ENCODE data around the gene ZC3H8.
"Not testable (repeated sequence)": the region's sequence is repeated elsewhere in the genome, so short reads cannot be mapped to it uniquely, and the experiment has no call there.

The ZC3H8 gene

DNA sequence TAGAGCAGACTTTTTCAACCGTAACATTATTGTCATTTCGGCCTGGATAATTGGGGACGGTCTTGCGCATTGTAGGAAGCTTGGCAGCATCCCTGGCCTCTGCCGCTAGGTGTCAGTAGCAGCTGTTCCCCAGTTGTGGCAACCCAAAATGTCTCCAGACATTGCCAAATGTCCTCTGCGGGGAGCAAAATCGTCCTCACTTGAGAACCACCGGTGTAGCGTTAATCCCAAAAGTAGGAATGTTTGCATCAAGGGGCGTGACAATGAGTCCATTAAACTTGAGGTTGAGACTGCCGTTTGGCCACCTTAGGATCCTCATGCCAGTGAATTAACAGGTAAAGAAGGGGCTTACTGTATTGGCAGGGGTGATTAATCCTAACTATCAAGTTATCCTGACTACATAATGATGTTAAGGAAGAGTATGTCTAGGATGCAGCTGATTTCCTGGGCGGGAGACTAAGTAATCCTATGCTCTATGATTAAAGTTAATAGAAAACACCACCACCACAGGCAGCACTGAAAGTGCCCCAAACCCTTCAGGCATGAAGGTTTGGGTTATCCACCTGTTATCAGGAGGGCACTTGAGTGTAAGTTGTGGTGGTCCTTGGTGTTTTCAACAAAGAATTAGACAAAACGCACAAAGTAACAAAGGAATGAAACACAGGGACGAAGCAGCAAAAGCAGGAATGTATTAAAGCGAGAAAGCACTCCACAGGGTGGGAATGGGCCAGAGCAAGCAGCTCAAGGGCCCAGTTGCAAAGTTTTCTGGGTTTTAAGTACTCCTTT, 4.9 kb upstream of the ZC3H8 start:
- FAIRE-seq: no peak

- FAIRE-seq: no peak
Measured at GRCh38 chr2:112257575-112257974, 2.7 kb upstream of the ZC3H8 start.

GRCh38 chr2:112256654-112257053, 1.8 kb upstream of the ZC3H8 start:
- FAIRE-seq: no peak

GRCh38 chr2:112255875-112256274, 1.0 kb upstream of the ZC3H8 start:
- no peak for FAIRE-seq

GRCh38 chr2:112253261-112253815, 1.5 kb downstream of the ZC3H8 start:
- no peak for FAIRE-seq

GRCh38 chr2:112251271-112251670, 3.6 kb downstream of the ZC3H8 start:
- FAIRE-seq: no peak

DNA sequence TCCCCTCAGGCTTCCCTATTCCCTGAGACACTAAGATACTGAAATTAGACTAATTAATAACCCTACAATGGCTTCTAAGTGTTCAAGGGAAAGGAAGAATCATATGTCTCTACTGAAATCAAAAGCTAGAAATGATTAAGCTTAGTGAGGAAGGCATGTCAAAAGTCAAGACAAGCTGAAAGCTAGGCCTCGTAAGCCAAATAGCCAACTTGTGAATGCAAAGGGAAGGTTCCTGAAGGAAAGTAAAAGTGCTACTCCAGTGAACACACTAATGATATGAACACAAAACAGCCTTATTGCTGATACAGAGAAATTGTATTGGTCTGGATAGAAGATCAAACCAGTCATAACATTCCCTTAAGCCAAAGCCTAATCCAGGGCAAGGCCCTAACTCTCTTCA, 10.0 kb downstream of the ZC3H8 start:
- FAIRE-seq: no peak

DNA sequence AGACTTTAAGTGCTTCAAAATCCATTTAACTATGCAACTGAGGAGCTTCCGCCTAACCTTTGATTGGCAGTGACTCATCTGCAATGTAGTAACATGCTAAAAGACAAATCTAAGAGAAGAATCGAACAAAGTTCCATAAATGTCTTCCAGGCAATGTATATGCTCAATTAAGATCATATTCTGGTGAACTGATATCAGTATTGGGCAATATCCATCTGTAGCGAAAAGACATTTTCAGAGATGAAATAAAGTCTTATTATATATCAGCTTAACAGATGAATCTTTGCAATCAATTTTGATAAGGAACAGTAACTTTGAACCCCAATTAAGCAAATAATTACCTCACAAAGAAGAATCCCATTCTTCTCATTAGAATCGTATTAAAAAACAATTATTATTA, 11.6 kb downstream of the ZC3H8 start:
- no peak for FAIRE-seq

- no peak for FAIRE-seq
Measured at GRCh38 chr2:112242384-112242783, 12.5 kb downstream of the ZC3H8 start.

DNA sequence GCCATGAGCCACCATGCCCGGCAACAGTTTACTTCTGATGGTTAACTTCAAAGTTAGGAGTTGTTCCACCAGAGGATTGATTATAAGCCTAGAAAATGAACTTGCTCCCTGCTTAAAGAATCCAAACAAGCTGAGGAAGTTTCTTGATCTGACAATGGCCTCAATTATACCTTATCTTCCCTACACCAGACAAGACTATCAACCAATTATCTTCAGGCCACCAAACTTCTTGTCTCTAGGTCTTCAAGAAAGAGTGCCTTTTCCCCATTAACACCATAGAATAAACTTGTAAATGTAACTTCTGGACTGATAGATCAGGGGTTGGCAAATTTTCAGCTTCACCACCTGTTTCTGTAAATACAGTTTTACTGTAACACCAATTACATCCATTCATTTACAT, 15.0 kb downstream of the ZC3H8 start:
- FAIRE-seq: no peak

GRCh38 chr2:112230371-112230770, 24.5 kb downstream of the ZC3H8 start:
- no peak for FAIRE-seq

DNA sequence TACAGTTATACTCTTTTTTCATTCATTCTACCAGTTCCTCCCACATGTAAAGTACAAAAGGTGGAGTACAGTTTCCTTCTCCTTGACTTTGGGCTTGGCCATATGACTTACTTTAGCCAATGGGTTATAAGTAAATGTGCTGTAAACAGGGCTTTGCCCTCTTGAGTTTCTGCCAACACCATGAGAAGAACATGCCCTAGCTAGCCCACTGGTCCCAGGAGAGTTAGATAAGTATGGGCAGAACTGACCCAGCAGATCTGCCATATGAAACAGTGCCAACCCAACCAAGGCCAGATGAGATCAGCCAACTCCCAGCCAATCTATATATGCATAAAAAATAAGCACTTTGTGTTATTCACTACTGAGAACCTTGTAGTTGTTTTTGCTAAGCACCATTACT, 25.5 kb downstream of the ZC3H8 start:
- FAIRE-seq: no peak

DNA sequence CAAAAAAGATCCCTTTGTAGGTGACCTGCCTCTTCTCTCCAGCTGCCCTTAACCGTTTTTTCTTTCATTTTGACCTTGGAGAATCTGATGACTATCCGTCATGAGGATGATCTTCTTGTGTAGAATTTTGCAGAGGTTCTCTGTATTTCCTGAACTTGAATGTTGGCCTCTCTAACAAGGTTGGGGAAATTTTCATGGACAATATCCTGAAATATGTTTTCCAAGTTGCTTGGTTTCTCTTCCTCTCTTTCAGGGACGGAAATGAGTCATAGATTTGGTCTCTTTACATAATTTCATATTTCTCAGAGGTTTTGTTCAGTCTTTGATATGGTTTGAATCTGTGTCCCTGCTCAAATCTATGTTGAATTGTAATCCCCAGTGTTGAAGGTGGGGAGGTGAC, 34.0 kb downstream of the ZC3H8 start:
- FAIRE-seq: no peak

GRCh38 chr2:112220186-112220585, 34.7 kb downstream of the ZC3H8 start:
- FAIRE-seq: no peak

DNA sequence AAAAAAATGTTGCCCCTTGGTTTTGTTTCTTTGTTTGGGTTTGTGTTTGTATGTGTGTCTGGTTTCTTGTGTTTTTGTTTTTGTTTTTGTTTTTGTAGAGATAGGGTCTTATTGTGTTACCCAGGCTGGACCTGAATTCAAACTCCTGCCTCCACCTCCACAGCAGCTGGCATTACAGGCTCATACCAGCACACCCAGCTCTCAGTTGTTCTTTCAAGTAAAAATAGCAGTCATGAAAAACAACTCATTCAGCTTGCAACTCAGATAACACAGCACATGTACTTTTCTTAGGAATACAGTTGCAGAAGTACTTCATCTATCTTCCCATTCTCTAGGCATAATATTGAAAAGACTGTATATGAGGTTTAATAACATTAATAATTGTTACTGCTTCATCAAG, 37.0 kb downstream of the ZC3H8 start:
- FAIRE-seq: no peak

DNA sequence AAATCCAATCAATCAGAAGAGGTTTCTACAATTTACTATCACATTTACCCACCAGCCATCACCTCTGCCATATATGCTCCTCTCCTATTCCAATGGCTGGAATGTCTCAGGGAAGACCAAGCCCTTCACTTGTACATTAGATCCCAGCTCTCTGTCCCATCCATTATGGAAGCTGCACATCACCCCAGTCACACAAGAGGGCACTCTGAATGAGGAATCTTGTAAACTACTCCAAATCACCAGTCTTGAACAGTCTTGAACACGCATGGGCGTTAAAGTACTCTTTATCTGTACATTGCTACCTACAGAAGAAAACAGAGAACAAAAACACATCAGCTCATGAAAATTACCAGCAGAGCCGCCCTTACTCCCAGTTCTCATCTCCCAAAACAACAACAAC, 38.7 kb downstream of the ZC3H8 start:
- FAIRE-seq: no peak

GRCh38 chr2:112207905-112208304, 46.9 kb downstream of the ZC3H8 start:
- FAIRE-seq: not testable (repeated sequence)

DNA sequence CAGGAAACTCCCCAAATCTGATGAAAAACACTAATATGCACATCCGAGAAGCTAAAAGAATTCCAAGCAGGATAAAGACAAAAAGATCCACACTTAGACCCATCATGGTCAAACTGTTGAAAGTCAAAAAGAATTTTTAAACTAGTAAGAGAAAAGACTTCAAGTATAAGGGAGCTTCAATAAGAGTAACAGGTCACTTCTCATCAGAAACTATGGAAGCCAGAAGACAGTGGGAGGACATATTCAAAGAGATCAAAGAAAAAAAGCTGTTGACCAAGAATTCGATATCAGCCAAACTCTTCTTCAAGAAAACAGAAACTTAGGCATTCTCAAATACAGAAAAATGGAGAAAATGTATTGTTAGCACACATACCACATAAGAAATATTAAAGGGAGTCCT, 50.4 kb downstream of the ZC3H8 start:
- FAIRE-seq: no peak

GRCh38 chr2:112201696-112202430, 53.0 kb downstream of the ZC3H8 start:
- peak; percentile 47 for FAIRE-seq

GRCh38 chr2:112199188-112199587, 55.7 kb downstream of the ZC3H8 start:
- FAIRE-seq: no peak

GRCh38 chr2:112198780-112199179, 56.1 kb downstream of the ZC3H8 start:
- FAIRE-seq: no peak

GRCh38 chr2:112197868-112198267, 57.0 kb downstream of the ZC3H8 start:
- FAIRE-seq: no peak

- FAIRE-seq: no peak
Measured at GRCh38 chr2:112195950-112196349, 58.9 kb downstream of the ZC3H8 start.

- FAIRE-seq: no peak
Measured at GRCh38 chr2:112195167-112195766, 59.6 kb downstream of the ZC3H8 start.

Data from islet of Langerhans (tissue), 1 donor.